Mesenchymal stem cell (in vitro differentiated cells and primary cell): ENCODE data around the gene CRY2.

ENCODE experiments used
- DNase-seq: peaks from one replicate; pipeline ENCODE4 v3.0.0-alpha.2; 2013
- H2AFZ ChIP-seq: one replicate; pipeline ENCODE4 v1.6.1; 2013; ENCODE audit warnings: low read depth, mild to moderate bottlenecking, control low read depth, inconsistent platforms, low read length, moderate library complexity
- H2AK5ac ChIP-seq: 2 replicates; pipeline ENCODE4 v1.6.1; 2013; ENCODE audit warnings: low read length, moderate library complexity, mild to moderate bottlenecking, inconsistent platforms; ENCODE audit not compliant: severe bottlenecking
- H2BK120ac ChIP-seq: one replicate; pipeline ENCODE4 v1.6.1; 2013; ENCODE audit warnings: low read depth, mild to moderate bottlenecking, inconsistent platforms, low read length, moderate library complexity
- H2BK12ac ChIP-seq, 2 experiments: one replicate each; pipeline ENCODE4 v1.6.1; 2013; ENCODE audit warnings: inconsistent platforms in 2 of 2, low read length in 2 of 2, mild to moderate bottlenecking in 2 of 2, moderate library complexity in 2 of 2, control low read depth in 1 of 2
- H2BK15ac ChIP-seq: one replicate; pipeline ENCODE4 v1.6.1; 2013; ENCODE audit warnings: mild to moderate bottlenecking, low read depth, inconsistent platforms; ENCODE audit not compliant: poor library complexity, severe bottlenecking
- H2BK5ac ChIP-seq: 2 replicates; pipeline ENCODE4 v1.6.1; 2013; ENCODE audit warnings: low read depth, mild to moderate bottlenecking, low read length, control low read depth, inconsistent platforms; ENCODE audit not compliant: poor library complexity, severe bottlenecking
- H3K14ac ChIP-seq, 2 experiments: one replicate each; pipeline ENCODE4 v1.6.1; 2013; ENCODE audit warnings: inconsistent platforms in 2 of 2, low read length in 2 of 2, control low read depth in 1 of 2, mild to moderate bottlenecking in 1 of 2, moderate library complexity in 1 of 2
- H3K18ac ChIP-seq, 2 experiments: one replicate each; pipeline ENCODE4 v1.6.1; 2013; ENCODE audit warnings: inconsistent platforms in 2 of 2, low read length in 2 of 2, control low read depth in 1 of 2, low read depth in 1 of 2, mild to moderate bottlenecking in 1 of 2
- H3K23ac ChIP-seq, 2 experiments: one replicate each; pipeline ENCODE4 v1.6.1; 2013; ENCODE audit warnings: inconsistent platforms in 2 of 2, low read length in 2 of 2, mild to moderate bottlenecking in 2 of 2, moderate library complexity in 2 of 2, control low read depth in 1 of 2
- H3K27ac ChIP-seq: 2 replicates; pipeline ENCODE4 v1.5.1; 2013; ENCODE audit warnings: mild to moderate bottlenecking, moderate library complexity, low read length, control low read depth, inconsistent platforms; ENCODE audit not compliant: poor library complexity, severe bottlenecking
- H3K27me3 ChIP-seq, 2 experiments: 2 replicates each; pipeline versions ENCODE4 v1.6.1 to v1.7.0; 2013; ENCODE audit warnings: low read length in 2 of 2, mild to moderate bottlenecking in 2 of 2, moderate library complexity in 2 of 2, control low read depth in 1 of 2, inconsistent platforms in 1 of 2; ENCODE audit not compliant: control insufficient read depth in 1 of 2, insufficient read depth in 1 of 2
- H3K36me3 ChIP-seq, 2 experiments: 2 replicates each; pipeline versions ENCODE4 v1.6.1 to v1.7.0; 2013; ENCODE audit warnings: low read length in 2 of 2, control low read depth in 1 of 2, inconsistent platforms in 1 of 2, low read depth in 1 of 2, mild to moderate bottlenecking in 1 of 2; ENCODE audit not compliant: insufficient read depth in 2 of 2, control insufficient read depth in 1 of 2
- H3K4ac ChIP-seq, 2 experiments: one replicate each; pipeline ENCODE4 v1.6.1; 2013; ENCODE audit warnings: inconsistent platforms in 2 of 2, low read length in 2 of 2, mild to moderate bottlenecking in 2 of 2, moderate library complexity in 2 of 2, control low read depth in 1 of 2, low read depth in 1 of 2
- H3K4me1 ChIP-seq: 2 replicates; pipeline ENCODE4 v1.6.1; 2013; ENCODE audit warnings: low read depth, low read length, control low read depth; ENCODE audit not compliant: control insufficient read depth, insufficient read depth
- H3K4me2 ChIP-seq: 2 replicates; pipeline ENCODE4 v1.6.1; 2013; ENCODE audit warnings: low read length, mild to moderate bottlenecking, inconsistent platforms; ENCODE audit not compliant: poor library complexity, severe bottlenecking
- H3K4me3 ChIP-seq, 2 experiments: 2 replicates each; pipeline versions ENCODE4 v1.5.1 to v1.7.0; 2013; ENCODE audit warnings: low read length in 2 of 2, mild to moderate bottlenecking in 2 of 2, control low read depth in 1 of 2, low read depth in 1 of 2; ENCODE audit not compliant: insufficient read depth in 1 of 2
- H3K79me1 ChIP-seq: replicated peaks from 2 replicates; pipeline ENCODE4 v1.6.1; 2013; ENCODE audit warnings: mild to moderate bottlenecking, control low read depth, low read length, inconsistent platforms; ENCODE audit not compliant: poor library complexity, severe bottlenecking
- H3K9ac ChIP-seq: 2 replicates; pipeline ENCODE4 v1.7.0; 2013; ENCODE audit warnings: mild to moderate bottlenecking, low read length, moderate library complexity
- H3K9me3 ChIP-seq: 2 replicates; pipeline ENCODE4 v1.7.0; 2013; ENCODE audit warnings: mild to moderate bottlenecking, low read length; ENCODE audit not compliant: control insufficient read depth
- H4K8ac ChIP-seq: one replicate; pipeline ENCODE4 v1.6.1; 2013; ENCODE audit warnings: inconsistent platforms, mild to moderate bottlenecking, low read length, moderate library complexity
- H4K91ac ChIP-seq: one replicate; pipeline ENCODE4 v1.6.1; 2013; ENCODE audit warnings: mild to moderate bottlenecking, low read length, inconsistent platforms
- WGBS: methylation state at CpG from one replicate; pipeline ENCODE4 v1.1.7; 2013; ENCODE audit warnings: mixed read lengths; 5-methylcytosine and 5-hydroxymethylcytosine counted together

The CRY2 gene

DNA sequence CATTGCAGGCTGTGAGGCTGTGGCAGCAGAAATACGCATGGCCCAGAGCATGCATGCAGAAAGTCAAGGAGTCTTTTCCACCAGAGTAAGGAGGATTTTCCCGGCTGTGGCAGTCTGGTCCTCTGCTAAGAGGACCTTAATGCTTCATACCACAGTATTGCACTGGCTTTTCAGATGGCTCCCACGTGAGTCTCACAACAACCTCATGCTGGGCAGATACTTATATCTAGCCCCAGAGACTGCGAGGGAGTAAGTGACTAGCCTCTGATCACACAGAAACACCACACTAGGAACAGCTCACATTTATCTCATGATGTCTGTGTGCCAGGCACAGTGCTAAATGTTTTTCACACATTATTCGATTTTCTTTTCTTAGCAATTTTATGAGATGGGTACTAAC lies 8.0 kb downstream of the CRY2 start:
- H2AFZ ChIP-seq = no peak overlapping the region
- WGBS = 73% methylated on average over 5 of the region's 5 CpGs
- H2BK5ac ChIP-seq = no peak overlapping the region
- H2BK15ac ChIP-seq = no peak overlapping the region
- H3K23ac ChIP-seq = no peak overlapping the region
- no peak for DNase-seq
- peaks cover 26% of the 10 kb centered on the region for H3K4me1 ChIP-seq
- peaks cover 33% of the 10 kb centered on the region for H3K79me1 ChIP-seq
- H4K8ac ChIP-seq = no peak overlapping the region
- no peak overlapping the region for H2BK120ac ChIP-seq
- H2BK12ac ChIP-seq = peak overlapping the region in 1 of 2 experiments; percentile 11
- H4K91ac ChIP-seq = no peak overlapping the region
- peak overlapping the region in 1 of 2 experiments; percentile 23 for H3K4me3 ChIP-seq
- H3K18ac ChIP-seq = no peak overlapping the region
- H3K27me3 ChIP-seq = no peaks in the 10 kb centered on the region
- H2AK5ac ChIP-seq = no peak overlapping the region
- H3K4ac ChIP-seq = no peak overlapping the region
- H3K27ac ChIP-seq = no peak overlapping the region
- H3K9me3 ChIP-seq = no peaks in the 10 kb centered on the region
- no peak overlapping the region for H3K14ac ChIP-seq
- peaks cover 14 to 16% of the 10 kb centered on the region in 2 experiments for H3K36me3 ChIP-seq
- H3K4me2 ChIP-seq = no peak overlapping the region
- peak overlapping the region; percentile 73 for H3K9ac ChIP-seq

DNA sequence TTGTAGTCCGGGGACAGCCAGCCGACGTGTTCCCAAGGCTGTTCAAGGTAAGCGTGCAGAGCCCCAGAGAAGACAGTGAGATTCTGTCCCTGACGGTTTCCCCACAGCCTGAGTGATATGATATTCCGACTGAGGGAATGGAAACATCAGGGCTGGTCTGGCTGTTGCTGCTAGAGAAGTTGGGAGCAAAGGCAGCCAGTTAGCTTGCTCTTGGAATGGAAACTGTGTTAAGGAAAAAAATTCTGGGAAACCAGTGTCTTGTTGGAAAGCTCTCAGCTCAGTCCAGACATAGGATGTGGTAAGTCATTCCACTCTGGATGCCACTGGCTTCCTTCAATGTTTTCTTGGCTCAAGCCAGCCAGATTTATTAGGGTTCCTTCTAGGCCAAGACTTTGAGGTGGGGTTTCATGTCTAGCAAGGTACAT lies 8.8 kb downstream of the CRY2 start:
- no peak overlapping the region for H2AFZ ChIP-seq

DNA sequence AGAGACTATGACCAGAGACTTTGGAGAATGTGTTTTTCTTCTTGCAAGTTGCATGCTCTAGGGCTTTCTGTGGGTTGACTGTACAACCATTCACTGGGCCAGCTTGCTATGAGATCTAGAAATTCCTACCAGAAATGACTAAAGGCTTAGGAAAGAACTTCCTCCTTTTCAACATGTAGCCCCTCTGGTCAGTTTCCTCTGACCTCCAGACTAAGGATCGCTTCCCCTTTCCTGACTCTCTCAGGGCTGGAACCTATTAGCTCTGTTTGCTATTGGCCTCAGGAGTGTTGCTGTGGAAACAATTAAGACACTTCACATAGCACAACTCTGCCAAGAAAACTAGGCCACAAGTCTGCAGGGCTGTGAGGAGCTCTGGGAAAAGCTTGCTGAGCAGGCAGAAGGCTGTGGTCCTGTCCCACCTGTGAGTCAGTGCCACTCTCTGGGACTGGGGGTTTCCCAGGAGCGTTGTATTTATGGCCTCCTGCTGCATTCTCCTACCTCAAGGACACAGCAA lies 10.7 kb downstream of the CRY2 start:
- H3K27ac ChIP-seq = peak overlapping the region; percentile 94
- DNase-seq = peak; percentile 96
- no peak overlapping the region for H2BK12ac ChIP-seq
- H4K8ac ChIP-seq = no peak overlapping the region
- H3K9ac ChIP-seq = peak overlapping the region; percentile 86
- H2BK15ac ChIP-seq = no peak overlapping the region
- no peak overlapping the region for H2BK120ac ChIP-seq
- H3K9me3 ChIP-seq = no peaks in the 10 kb centered on the region
- 84% methylated on average over 2 of the region's 2 CpGs for WGBS
- H2AK5ac ChIP-seq = peak overlapping the region; percentile 97
- H3K4ac ChIP-seq = peak overlapping the region in 1 of 2 experiments; percentile 32
- H4K91ac ChIP-seq = no peak overlapping the region
- no peak overlapping the region for H2BK5ac ChIP-seq
- peaks cover 30% of the 10 kb centered on the region for H3K79me1 ChIP-seq
- H3K4me2 ChIP-seq = no peak overlapping the region
- no peak overlapping the region for H3K18ac ChIP-seq
- H3K14ac ChIP-seq = no peak overlapping the region
- peak overlapping the region in 1 of 2 experiments; percentile 37 for H3K23ac ChIP-seq
- H3K27me3 ChIP-seq = no peaks in the 10 kb centered on the region
- H3K36me3 ChIP-seq = peaks cover 35 to 42% of the 10 kb centered on the region in 2 experiments
- H3K4me1 ChIP-seq = peaks cover 32% of the 10 kb centered on the region
- no peak overlapping the region for H2AFZ ChIP-seq
- peak overlapping the region in 1 of 2 experiments; percentile 20 for H3K4me3 ChIP-seq

More for the DNA sequence above, 8.8 kb downstream of the CRY2 start:
- Histone ChIP-seq H2BK5ac (no peak overlapping the region), H3K4ac (no peak overlapping the region), H3K36me3 (peaks cover 20 to 22% of the 10 kb centered on the region in 2 experiments), H2BK15ac (no peak overlapping the region), H2BK120ac (no peak overlapping the region), H2BK12ac (no peak overlapping the region), H3K23ac (no peak overlapping the region), H3K79me1 (peaks cover 39% of the 10 kb centered on the region), H3K18ac (no peak overlapping the region), H3K4me2 (no peak overlapping the region), H3K4me1 (peaks cover 32% of the 10 kb centered on the region), H3K14ac (no peak overlapping the region), H4K91ac (no peak overlapping the region), H3K9ac (peak overlapping the region; percentile 73), H3K27ac (peak overlapping the region; percentile 45), H3K4me3 (peak overlapping the region in 1 of 2 experiments; percentile 23), H3K27me3 (no peaks in the 10 kb centered on the region), H4K8ac (no peak overlapping the region), H2AK5ac (peak overlapping the region; percentile 34), H3K9me3 (no peaks in the 10 kb centered on the region)
- DNase-seq = peak; percentile 72
- 98% methylated on average over 5 of the region's 6 CpGs for WGBS

DNA sequence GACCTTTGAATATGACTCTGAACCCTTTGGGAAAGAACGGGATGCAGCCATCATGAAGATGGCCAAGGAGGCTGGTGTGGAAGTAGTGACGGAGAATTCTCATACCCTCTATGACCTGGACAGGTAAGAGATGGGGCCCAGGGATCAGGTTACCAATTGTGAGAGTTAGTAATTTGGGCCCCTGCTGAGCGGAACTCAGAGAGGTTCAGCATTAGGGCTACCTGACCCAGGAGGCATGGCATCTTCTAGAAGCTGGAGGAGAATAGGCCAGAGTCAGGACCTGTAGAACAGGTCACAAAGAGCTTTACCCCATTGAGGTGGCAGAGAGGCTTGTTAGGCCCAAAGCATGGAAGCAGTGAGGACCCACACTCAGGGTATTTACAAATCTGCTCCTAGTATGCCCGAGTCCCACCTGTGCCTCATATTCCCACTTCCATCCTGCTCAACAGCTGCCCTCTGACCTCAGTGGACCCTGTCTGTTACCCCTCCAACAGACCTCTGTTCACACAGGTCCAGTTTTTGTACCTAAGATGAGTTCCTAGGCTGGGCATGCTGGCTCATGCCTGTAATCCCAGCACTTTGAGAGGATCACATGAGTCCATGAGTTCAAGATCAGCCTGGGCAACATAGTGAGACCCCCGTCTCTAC lies 11.6 kb downstream of the CRY2 start:
- peak overlapping the region; percentile 86 for H3K9ac ChIP-seq
- peaks cover 27% of the 10 kb centered on the region for H3K79me1 ChIP-seq
- no peak for DNase-seq
- H2BK5ac ChIP-seq = no peak overlapping the region
- peak overlapping the region; percentile 33 for H4K8ac ChIP-seq
- H3K4ac ChIP-seq = peak overlapping the region in 1 of 2 experiments; percentile 32
- no peak overlapping the region for H3K14ac ChIP-seq
- H3K4me3 ChIP-seq = peak overlapping the region in 1 of 2 experiments; percentile 43
- no peaks in the 10 kb centered on the region for H3K27me3 ChIP-seq
- H2BK12ac ChIP-seq = peak overlapping the region; percentile 40 to 75
- no peak overlapping the region for H2BK120ac ChIP-seq
- peak overlapping the region; percentile 97 for H2AK5ac ChIP-seq
- 93% methylated on average over 4 of the region's 5 CpGs for WGBS
- peak overlapping the region; percentile 4 to 16 for H3K18ac ChIP-seq
- no peak overlapping the region for H2AFZ ChIP-seq
- H2BK15ac ChIP-seq = peak overlapping the region; percentile 49
- peaks cover 32% of the 10 kb centered on the region for H3K4me1 ChIP-seq
- H4K91ac ChIP-seq = peak overlapping the region; percentile 28
- no peak overlapping the region for H3K4me2 ChIP-seq
- H3K36me3 ChIP-seq = peaks cover 35 to 50% of the 10 kb centered on the region in 2 experiments
- peak overlapping the region; percentile 94 for H3K27ac ChIP-seq
- no peak overlapping the region for H3K23ac ChIP-seq
- H3K9me3 ChIP-seq = no peaks in the 10 kb centered on the region
